GM12864 (cell line): ENCODE results near the gene TAS2R38.

ENCODE experiments used
- DNase-seq: peaks from one replicate; pipeline ENCODE4 v3.0.0-alpha.2; 2011; ENCODE audit warnings: low read depth
- H3K4me3 ChIP-seq: 2 replicates; pipeline ENCODE4 v1.5.1; 2011; ENCODE audit warnings: mild to moderate bottlenecking, low read depth, low read length, control low read depth
- TF ChIP-seq, protein P1 (sequence below): IDR thresholded peaks from 2 replicates; pipeline ENCODE4 v1.5.1; 2011; ENCODE audit warnings: low read depth, mild to moderate bottlenecking, moderate library complexity, low read length, control low read depth, inconsistent platforms; ENCODE audit errors: missing control alignments

TAS2R38 gene

DNA sequence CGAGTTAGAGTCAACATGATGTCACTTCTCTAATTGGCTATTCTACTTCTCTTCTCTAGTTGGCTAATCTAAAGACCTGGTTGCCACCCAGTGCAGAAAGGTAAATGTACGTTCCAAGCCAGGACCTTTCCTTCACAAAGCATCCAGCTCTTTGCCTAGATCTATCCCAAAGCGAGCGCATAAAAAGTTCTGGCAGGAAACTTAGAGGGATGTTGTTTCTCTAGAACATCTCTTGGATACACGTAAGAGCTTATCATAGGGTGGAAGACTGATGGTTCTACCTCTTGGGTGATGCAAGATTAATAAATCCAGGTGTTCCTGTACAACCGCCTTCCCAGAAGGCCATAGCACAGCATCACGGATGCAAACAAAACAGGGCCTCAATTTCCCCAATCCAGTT lies at the start of gene TAS2R38:
Gene TAS2R38 (minus strand): TSS at position 101 of the 400 bp plus-strand sequence. CDS start 84 bp downstream, at position 17.
- TF ChIP-seq, protein P1, sequence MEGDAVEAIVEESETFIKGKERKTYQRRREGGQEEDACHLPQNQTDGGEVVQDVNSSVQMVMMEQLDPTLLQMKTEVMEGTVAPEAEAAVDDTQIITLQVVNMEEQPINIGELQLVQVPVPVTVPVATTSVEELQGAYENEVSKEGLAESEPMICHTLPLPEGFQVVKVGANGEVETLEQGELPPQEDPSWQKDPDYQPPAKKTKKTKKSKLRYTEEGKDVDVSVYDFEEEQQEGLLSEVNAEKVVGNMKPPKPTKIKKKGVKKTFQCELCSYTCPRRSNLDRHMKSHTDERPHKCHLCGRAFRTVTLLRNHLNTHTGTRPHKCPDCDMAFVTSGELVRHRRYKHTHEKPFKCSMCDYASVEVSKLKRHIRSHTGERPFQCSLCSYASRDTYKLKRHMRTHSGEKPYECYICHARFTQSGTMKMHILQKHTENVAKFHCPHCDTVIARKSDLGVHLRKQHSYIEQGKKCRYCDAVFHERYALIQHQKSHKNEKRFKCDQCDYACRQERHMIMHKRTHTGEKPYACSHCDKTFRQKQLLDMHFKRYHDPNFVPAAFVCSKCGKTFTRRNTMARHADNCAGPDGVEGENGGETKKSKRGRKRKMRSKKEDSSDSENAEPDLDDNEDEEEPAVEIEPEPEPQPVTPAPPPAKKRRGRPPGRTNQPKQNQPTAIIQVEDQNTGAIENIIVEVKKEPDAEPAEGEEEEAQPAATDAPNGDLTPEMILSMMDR, result no peak
- no peak for DNase-seq
- no peak within 1 kb of the TSS for H3K4me3 ChIP-seq

DNA sequence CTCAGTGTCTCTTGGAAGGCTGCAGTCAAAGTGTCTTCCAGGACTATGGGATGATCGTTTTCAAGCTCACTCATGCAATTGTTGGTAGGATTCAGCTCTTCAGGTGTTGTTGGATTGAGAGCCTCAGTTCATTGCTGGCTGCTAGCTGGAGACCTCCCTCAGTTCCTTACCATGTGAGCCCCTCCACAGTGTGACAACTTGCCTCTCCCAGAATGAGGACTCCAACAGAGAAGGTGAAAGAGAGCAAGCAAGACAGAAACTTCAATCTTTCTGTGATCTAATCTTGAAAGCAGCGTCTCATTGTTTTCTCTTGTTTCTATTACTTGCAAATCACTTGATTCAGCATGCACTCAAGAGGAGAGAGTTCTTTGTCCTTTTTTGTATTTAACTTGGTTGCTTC lies 44.6 kb upstream of the TAS2R38 start:
- TF ChIP-seq, protein P1, result no peak
- no peak overlapping the region for H3K4me3 ChIP-seq
- DNase-seq, result no peak

DNA sequence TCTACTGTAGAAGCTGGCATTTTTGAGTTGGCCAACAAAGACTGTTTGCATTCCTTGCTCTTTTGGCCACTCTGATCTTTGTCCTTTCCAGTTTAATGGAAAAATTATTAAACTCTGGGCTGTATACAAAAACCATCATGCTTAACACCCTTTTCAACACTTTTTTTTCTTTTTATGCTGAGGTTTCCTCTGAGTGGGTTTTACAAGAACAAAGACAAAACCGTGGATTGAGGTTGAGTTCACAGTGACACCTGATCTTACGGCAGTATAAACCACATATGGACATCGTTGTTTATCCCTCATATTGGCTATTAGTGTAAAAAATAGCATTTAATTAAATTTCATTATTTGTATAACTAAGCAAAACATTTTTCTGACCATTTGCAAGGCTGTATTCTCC lies 43.9 kb upstream of the TAS2R38 start:
- TF ChIP-seq, protein P1, result no peak
- DNase-seq, result no peak

DNA sequence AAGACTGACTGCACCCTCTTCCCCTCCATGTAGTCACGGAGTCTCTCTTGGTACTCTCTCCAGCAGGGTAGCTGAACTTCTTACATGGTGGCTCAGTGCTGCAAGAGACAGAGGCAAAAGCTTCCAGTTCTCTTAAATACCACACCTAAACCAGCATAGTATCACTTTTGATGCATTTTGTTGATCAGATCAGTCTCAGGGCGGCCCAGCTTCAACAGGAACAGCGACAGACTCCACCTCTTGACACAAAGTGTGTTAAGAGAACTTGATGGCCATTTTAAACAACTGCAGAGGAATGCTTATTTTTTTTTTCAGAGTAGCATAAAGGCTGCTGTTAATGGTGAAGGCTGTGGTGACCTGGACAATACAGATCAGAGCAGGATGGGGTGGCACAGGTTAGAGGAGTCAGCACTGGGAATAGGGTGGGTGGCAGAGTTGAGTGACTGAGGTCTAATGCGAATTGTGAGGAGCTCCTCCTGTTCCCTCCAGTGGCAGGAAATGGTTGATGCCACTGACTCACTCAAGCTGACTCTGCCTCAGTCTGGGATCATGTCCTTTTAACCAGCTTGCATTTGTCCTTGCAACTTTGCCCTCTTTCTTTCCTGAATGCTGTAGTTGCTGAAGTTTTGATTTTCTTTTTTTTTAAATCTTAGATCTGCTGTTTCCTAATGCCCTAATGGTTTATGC lies 39.4 kb upstream of the TAS2R38 start:
- DNase-seq, result no peak
- TF ChIP-seq, protein P1, result no peak
- H3K4me3 ChIP-seq, result no peak overlapping the region

More for the DNA sequence above, 43.9 kb upstream of the TAS2R38 start:
- H3K4me3 ChIP-seq, result no peak overlapping the region

DNA sequence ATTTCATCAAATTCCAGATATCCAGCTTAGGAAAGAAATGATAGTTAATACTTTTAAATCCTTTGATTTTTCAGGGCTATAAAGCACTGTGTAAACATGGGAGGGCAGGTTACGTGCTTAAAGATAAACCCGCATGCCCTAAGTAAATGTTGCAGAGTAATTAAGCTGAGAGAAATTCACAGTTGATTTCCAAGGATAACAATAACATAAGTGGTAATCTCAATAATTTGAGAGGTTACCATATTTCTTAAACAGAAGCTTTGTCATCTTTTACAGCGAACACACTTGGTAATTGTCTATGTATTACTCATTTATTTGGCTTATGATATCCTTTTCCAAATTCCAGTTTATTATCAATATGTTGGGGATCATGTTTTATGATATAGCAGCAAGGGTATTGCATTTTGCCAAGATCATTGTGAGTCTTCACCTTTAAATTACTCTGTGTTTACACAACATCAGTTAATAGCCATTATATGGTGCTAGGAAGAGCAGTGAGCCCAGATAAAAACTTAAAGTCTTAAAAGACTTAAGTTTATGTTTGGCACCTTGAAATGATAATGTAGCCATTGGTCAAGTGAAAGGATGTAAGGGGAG lies 37.5 kb upstream of the TAS2R38 start:
- DNase-seq, result no peak
- H3K4me3 ChIP-seq, result no peak overlapping the region
- TF ChIP-seq, protein P1, result no peak

DNA sequence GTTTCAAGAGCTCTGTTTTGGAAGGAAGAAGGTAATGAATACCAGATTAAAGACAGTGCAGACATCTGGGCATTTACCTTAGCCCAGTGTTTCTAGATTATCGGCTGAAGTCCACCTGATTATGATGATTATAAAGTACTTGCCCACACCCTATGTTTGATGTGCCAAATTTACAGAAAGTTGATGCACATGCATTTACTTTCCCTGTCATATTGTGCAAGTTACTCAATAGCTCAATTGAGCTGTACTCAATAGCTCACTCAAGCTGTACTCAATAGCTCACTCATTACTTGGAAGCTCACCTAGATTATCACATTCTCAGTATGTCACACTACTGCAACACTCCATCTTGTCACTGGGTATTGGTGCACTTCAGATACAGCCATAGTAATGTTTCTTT lies 35.6 kb upstream of the TAS2R38 start:
- no peak overlapping the region for H3K4me3 ChIP-seq
- TF ChIP-seq, protein P1, result no peak
- no peak for DNase-seq

DNA sequence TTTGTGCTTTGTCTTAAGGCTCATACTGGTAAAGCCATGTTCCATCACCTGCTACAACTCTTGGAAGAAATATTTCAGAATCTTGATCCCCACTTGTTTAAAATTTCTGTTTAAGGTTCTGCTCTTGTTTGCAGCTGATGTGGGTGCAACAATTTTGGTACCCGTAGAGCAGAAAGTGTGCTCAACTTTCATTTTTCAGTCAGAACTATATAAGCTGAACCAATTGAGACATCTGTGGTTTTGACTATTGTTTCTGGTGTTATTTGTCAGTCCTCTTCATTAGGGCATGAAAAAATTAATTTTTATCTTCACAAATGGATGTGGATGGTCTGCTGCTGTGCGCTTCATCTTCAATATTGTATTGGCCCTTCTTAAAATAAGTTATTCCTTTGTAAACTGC lies 33.0 kb upstream of the TAS2R38 start:
- no peak for DNase-seq
- H3K4me3 ChIP-seq, result no peak overlapping the region
- TF ChIP-seq, protein P1, result no peak
